GM19025 (cell line): Measurements from ENCODE around the gene ZNF740.
"Not testable (repeated sequence)": the region's sequence is repeated elsewhere in the genome, so short reads cannot be mapped to it uniquely, and the experiment has no call there.

Source experiments
- ATAC-seq: cut with Tn5 transposase; IDR thresholded peaks from one replicate; pipeline ENCODE4 v1.9.1; 2021; ENCODE audit warnings: mild to moderate bottlenecking, low read depth, moderate library complexity; ENCODE audit not compliant: unreplicated experiment

The ZNF740 gene

GRCh38 chr12:53193985-53194716, 13.6 kb downstream of the ZNF740 start:
- no peak for ATAC-seq

GRCh38 chr12:53194973-53195372, 14.5 kb downstream of the ZNF740 start:
- ATAC-seq = no peak

DNA sequence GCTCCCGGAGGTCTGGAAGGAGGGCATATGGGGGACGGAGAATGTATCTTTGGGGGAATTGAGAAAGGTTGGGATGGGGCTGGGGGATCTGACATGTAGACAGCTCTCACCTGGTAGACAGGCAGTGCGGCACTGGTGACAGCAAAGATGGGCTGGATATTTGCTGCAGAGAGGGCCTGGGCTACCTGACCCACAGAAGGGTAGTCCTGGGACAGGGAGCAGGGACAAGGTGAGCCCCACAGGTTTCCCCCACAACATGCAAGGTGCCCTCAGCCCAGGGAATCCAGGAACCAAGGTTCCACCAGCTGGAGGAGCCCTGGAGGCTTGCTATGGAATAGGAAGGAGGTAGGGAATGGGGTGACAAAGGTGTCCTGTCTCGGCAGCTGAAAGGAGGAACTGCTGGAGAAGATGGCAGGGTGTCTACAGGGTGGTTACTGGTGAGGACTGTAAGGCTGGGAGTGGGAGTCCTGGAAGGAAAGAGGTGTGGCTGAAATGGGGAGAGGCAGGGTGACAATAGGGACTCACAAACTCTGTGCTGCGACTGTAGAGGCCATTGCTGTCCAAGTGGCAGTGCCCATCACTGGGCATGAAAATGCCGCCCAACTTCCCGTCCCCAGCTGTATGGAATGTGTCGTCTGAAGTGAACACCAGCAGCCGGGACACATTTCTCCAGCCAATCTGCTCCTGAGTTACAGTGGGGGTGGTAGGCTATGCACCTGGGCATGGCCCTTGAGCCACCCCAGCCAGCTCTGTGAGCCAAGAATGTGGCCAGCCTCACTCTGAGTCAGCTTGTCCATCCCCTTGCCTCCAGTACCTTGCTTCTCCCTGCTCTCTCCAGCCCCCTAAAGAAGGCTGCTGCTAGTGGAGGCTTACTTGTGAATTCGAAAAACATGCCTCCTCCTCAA, 15.2 kb downstream of the ZNF740 start:
- no peak for ATAC-seq

DNA sequence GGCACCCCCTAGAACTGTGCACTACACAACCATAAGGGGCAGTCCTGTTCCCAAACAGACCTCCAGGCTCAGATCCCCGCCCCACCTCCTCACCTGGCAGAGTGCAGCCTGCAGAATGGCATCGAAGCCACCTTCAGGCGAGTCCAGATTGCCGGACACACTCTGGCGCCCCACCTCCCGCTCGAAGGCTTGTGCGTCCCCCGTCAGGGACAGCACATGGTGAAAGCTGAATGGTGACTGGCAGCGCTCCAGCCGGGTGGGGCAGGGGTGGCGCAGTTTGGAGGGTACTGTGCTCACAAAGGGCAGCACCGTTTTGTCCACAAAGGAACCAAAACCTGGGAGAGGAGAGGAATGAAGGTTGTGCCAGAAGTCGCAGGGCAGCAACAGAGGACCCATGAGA, 16.0 kb downstream of the ZNF740 start:
- ATAC-seq = no peak

DNA sequence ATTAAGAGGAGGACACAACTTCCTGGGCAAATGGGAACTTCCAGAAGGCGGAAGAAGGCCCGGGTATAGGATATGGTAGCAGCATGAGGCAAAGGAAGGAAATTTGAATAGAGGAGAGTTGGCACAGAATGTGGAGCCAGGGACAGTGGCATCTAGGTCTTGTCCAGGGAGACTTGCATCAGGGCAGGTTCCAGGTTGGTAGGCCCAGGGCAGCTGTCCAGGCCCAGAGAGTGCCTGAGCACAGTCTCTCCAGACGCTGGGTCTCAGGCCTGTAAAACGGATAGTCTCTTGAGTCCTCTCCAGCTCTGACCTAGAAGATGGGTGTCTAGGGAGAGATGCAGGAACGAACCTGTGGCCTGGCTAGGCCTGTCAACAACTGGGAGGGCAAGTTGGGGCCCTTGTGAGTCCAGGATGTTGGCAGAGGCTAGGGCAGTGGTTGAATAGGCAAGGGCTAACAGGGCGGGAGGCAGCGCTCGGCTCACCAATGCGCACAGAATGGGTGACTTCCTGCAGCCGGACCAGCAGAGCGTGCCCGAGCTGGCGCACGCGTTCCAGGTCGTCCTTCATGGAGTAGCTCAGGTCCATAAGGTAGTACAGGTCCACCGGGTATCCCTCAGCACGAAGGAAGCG, 16.6 kb downstream of the ZNF740 start:
- no peak for ATAC-seq

DNA sequence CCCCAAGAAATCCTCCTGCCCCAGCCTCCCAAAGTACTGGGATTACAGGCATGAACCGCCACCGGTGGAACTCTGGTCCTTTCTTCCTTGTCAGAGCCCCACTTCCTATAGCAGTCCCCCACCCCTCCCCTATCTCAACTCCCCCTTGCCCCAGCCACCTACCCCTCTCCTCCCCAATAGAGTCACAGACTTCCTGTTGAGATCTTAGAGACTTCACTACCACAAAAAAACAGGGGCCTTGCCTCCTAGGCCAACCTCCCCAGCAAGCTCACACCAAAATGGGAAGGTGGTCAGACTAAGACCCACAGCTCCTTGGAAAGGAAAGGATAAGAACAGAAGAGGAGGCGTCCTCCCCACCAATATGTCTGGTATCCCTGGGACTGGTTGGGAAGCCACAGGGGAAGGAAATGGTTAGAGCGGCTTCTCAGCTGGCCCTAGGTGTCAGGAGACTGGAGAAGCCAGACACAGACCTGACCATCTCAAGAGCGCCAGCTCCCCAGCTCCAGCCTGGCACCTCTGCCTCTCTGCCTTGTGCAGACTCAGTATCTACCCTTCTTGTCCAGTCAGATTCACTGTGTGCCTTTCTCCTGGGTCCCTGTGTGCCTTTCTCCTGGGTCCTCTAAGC, 18.1 kb downstream of the ZNF740 start:
- no peak for ATAC-seq

- no peak for ATAC-seq
Measured at GRCh38 chr12:53199700-53200099, 19.2 kb downstream of the ZNF740 start.

DNA sequence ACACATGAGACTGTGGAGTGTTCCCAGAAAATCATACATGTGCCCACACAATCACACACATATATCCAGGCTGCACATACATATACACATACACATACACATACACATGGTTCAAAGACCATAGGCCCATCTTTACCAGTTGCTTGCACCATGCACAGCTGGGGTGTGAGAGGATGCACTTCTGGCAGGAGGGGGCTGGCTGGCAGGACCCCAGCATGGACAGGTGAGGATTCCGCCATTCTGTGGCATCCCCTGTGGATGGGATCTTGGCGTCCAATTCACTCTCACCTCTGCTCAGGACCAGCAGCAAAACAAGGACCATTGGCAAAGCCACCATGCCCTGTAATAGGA, 19.6 kb downstream of the ZNF740 start:
- peak; percentile 10 for ATAC-seq

DNA sequence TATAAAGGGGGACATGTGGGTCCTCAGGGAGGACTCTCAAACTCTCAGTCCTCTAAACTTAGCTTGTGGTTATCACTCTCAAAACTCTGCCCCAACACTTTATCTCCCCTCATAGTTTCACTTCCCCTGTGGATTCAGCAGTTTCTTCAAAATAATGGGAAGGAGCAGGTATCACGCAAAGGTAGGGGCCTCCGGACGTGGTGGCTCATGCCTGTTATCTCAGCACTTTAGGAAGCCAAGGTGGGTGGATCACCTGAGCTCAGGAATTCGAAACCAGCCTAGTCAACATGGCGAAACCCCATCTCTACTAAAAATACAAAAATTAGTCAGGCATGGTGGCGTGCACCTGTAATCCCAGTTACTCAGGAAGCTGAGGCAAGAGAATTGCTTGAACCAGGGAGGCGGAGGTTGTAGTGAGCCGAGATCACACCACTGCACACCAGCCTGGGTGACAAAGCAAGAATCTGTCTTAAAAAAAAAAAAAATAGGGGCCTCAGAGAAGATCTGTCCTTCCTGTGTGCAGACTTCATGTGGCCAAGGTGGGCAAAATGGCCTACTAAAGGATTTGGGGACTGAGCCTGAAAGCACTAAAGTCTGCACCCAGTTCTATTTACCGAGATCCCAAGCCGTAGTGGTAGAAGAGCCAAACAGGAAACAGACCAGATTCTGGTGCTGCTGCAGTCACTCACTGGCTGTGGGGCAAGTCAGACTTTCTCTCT, 20.1 kb downstream of the ZNF740 start:
- peak; percentile 59 for ATAC-seq

DNA sequence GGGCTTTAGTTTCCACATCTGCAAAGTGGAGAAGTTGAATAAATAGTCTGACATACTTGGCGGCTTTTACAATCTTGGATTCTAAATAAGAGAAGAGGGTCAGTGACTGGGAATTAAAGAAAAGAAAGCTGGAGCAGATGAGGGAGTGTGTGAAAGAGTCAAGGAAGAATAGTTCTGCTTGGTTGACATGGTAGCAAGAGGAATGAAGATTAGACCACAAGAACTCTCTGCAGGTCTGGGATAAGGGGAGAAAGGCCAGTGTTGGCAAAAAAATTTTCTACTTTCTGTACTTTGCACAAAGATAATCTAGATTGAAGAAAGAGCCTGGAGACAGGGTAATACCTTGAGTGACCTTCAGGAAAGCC, 20.6 kb downstream of the ZNF740 start:
- ATAC-seq = no peak

DNA sequence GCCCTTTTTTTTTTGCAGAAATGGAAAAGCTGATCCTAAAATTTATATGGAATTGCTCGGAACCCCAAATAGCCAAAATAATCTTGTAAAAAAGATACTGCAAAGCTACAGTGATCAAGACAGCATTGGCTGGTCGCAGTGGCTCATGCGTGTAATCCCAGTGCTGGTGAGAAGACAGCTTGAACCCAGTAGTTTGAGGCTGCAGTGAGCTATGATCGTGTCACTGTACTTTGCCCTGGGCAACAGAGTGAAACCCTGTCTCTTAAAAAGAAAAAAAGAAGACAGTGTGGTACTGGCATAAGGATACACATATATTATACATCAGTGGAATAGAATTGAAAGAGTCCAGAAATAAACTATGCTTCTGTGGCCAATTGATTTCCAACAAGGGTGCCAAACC, 21.1 kb downstream of the ZNF740 start:
- ATAC-seq = no peak

- ATAC-seq = not testable (repeated sequence)
Measured at GRCh38 chr12:53202316-53202715, 21.8 kb downstream of the ZNF740 start.

DNA sequence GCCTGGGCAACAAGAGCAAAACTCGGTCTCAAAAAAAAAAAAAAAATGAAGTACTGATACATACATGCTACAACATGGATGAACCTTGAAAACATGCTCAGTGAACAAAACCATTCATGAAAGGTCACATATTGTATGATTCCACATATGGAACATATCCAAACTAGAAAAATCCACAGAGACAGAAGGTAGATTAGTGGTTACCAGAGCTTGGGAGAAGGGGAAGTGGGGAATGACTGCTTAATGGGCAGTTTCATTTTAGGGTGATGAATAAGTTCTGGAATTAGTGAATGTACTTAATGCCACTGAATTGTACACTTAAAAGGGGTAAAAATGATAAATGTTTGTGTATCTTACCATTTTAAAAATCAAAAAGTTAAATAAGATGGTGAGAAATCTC, 23.8 kb downstream of the ZNF740 start:
- no peak for ATAC-seq

- ATAC-seq = peak; percentile 57
Measured at GRCh38 chr12:53205747-53206419, 25.4 kb downstream of the ZNF740 start.

DNA sequence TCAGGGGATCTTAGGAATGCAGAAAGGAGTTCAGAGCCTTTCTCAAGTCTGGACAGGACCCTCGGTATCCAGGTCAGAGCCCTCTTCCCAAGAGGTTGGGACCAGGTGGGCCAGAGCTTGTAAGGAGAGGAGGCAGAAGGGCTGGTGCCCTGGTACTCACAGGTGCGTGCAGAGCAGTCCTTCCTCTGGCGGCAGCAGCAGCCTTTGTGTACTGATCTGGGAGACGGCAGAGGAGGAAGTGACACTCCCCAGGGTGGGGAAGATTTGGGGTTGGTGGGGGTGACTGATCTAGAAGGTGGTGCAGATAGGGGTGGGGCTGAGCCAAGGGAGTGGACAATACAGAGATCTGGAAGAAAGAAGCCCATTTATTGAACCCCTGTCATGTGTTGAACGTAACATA, 26.5 kb downstream of the ZNF740 start, which contains the start of gene ITGB7:
ITGB7 (minus strand) TSS at position 210 of the 400 bp plus-strand sequence. CDS start 6,808 bp downstream, outside the sequence.
- peak; percentile 40 for ATAC-seq

GRCh38 chr12:53208435-53208834, 27.9 kb downstream of the ZNF740 start:
- no peak for ATAC-seq

DNA sequence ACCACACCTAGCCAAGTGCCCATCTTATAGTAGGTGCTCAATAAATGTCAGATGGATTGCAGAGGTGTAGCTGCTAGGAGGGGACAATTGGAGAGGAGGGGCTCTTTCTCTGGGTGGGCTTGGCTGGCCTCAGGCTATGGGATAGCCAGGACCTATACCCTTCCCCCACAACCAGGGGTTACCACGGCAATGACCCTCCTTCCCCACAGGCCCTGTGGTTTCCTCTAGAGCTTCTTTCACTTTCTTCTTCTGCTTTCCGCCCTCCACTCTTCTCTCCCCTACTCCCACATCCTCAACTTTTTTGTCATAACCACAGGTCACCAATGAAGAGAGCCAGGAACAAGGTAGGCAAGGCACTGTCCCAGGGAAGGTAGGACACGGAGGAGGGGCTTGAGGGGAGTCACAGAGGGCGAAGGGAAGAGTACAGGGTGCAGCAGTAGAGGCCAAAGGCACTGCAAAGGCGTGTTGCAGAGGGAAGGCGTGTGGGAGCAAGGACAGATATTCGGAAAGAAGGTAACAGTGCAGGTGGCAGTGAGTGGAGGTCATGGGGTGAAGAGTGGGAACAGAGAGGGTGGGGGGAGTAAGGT, 28.4 kb downstream of the ZNF740 start:
- ATAC-seq = peak; percentile 41

GRCh38 chr12:53210843-53211242, 30.3 kb downstream of the ZNF740 start:
- no peak for ATAC-seq
